ENCODE measurements around the gene ATRAID. TPM values are rescaled to one million over a fixed set of nuclear protein-coding genes. Genes with fewer than 3 reads are reported as not detected.

Gene ATRAID
- total and polyA plus RNA-seq, 2 of the 8 experiments (the other 6 are each of a cell fraction or from before 2014, with no cell fraction given), result 109 to 280 TPM

DNA sequence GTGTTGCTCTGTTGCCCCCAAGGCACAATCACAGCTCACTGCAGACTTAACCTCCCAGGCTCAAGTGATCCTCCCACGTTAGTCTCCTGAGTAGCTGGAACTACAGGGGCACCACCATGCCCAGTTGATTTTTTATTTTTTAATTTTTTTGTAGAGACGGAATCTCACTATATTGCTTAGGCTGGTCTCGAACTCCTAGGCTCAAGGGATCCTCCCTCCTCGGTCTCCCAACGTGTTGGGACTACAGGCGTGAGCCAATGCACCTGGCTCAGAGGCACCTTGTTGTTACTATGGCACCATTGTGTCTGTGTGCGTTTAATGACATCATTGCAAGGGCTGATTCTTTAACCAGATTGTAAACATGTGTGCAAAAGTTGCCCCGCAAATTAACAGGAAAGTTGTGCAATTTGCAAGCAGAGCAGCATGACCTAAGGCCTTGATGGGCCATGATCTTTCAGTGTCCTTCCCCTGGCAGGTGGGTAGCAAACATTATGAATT, 40.4 kb upstream of the ATRAID start:
- Histone ChIP-seq H3K79me1 (ENCODE audit: low read depth, low read length) (no peaks in the 10 kb centered on the region; the same call in 1 of the 2 replicates), H3K18ac (ENCODE audit: extremely low read depth, low read length) (no peak overlapping the region), H2AFZ (ENCODE audit: low read length) (no peak overlapping the region), H4K91ac (replicated peaks; ENCODE audit: insufficient read length, low read length) (no peak overlapping the region), H3K14ac (ENCODE audit: insufficient read length) (no peak overlapping the region), H3K4me2 (ENCODE audit: insufficient read depth in 1 of 2, low read depth in 2 of 2, low read length in 2 of 2) (no peak overlapping the region), H3K23me2 (ENCODE audit: low read depth, low read length) (no peaks in the 10 kb centered on the region; the same call in 1 of the 2 replicates), H3K4ac (replicated peaks; ENCODE audit: insufficient read length, low read depth, low read length) (no peak overlapping the region), H3K23ac (ENCODE audit: insufficient read length) (no peak overlapping the region), H4K20me1 (replicated peaks in 1 of 2; ENCODE audit: control insufficient read depth in 1 of 2, insufficient read depth in 2 of 2, low read length in 2 of 2) (no peaks in the 10 kb centered on the region), H3K27me3 (replicated peaks in 1 of 4; ENCODE audit: control insufficient read depth in 3 of 4, extremely low read depth in 1 of 4, insufficient read depth in 3 of 4, low read length in 3 of 4) (no peaks in the 10 kb centered on the region; a peak in 4 of 7 replicates), H3K9ac (replicated peaks in 1 of 4; ENCODE audit: extremely low read depth in 1 of 4, low read depth in 3 of 4, low read length in 3 of 4) (no peak overlapping the region), H4K5ac (ENCODE audit: insufficient read length, low read depth, low read length) (no peak overlapping the region), H2AK5ac (ENCODE audit: low read depth, low read length) (no peak overlapping the region), H2BK15ac (ENCODE audit: low read length) (no peak overlapping the region), H3K56ac (replicated peaks; ENCODE audit: insufficient read length, low read depth, low read length) (no peak overlapping the region), H3K27ac (ENCODE audit: low read depth, low read length) (no peak overlapping the region), H3K4me1 (replicated peaks in 1 of 4; ENCODE audit: control insufficient read depth in 3 of 4, insufficient read depth in 4 of 4, low read length in 3 of 4) (no peaks in the 10 kb centered on the region; a peak in 1 of 7 replicates), H2BK5ac (ENCODE audit: low read depth, low read length) (no peak overlapping the region), H3K4me3 (ENCODE audit: extremely low read depth in 1 of 4, insufficient read depth in 2 of 4, low read depth in 3 of 4, low read length in 4 of 4) (no peak overlapping the region), H3K79me2 (ENCODE audit: control insufficient read depth in 1 of 2, insufficient read depth in 2 of 2, low read length in 2 of 2) (no peaks in the 10 kb centered on the region), H3K36me3 (ENCODE audit: control insufficient read depth in 2 of 4, insufficient read depth in 4 of 4, low read length in 3 of 4) (no peaks in the 10 kb centered on the region), H2BK12ac (ENCODE audit: low read depth, low read length) (no peak overlapping the region), H2BK20ac (ENCODE audit: low read length) (no peak overlapping the region), H4K8ac (ENCODE audit: extremely low read depth, insufficient read depth, low read length) (no peak overlapping the region), H3K9me3 (ENCODE audit: insufficient read depth in 2 of 2, low read depth in 1 of 2, low read length in 1 of 2) (no peaks in the 10 kb centered on the region), H2BK120ac (replicated peaks; ENCODE audit: low read depth, low read length) (no peak overlapping the region)
- 88% methylated on average over 8 of the region's 8 CpGs; no CpG with 5 or more reads in 1 of the 2 experiments for WGBS, 2 experiments (ENCODE audit: extremely low coverage in 1 of 2, insufficient coverage in 1 of 2, insufficient read length in 1 of 2, insufficient replicate concordance in 2 of 2, low coverage in 1 of 2, low lambda C conversion rate in 2 of 2, missing lambda C conversion rate in 1 of 2)
- POLR2A ChIA-PET (ENCODE audit: partially characterized antibody), result interaction anchor here (0.6 kb wide), 1 partner anchor 86 kb away, joined by 3 read pairs; no protein-coding TSS in a partner anchor
- DNase-seq (ENCODE audit: low read depth in 1 of 2, low spot score in 2 of 2) (no peak), FAIRE-seq (no peak)
- CTCF ChIA-PET (ENCODE audit: partially characterized antibody), result interaction anchor here (0.8 to 3.7 kb wide), 12 partner anchors 10 to 75 kb away, joined by 3 to 36 read pairs (median 12); partner anchors contain the start of genes PRR30 and TCF23
- TF ChIP-seq SP2 (IDR thresholded peaks at IDR 0.05; ENCODE audit: low read length) (no peak), HDAC2 (IDR thresholded peaks at IDR 0.05; ENCODE audit: borderline replicate concordance in 1 of 2, low read depth in 2 of 2, low read length in 2 of 2) (no peak), KDM5A (IDR thresholded peaks at IDR 0.05; ENCODE audit: low read length) (no peak), KDM1A (IDR thresholded peaks at IDR 0.05; ENCODE audit: borderline replicate concordance, low read length) (no peak), SIN3A (conservative IDR thresholded peaks at IDR 0.05 in 1 of 2, IDR thresholded peaks at IDR 0.05 in 1 of 2; ENCODE audit: low read depth in 1 of 2, low read length in 2 of 2) (no peak), SIRT6 (IDR thresholded peaks at IDR 0.05; ENCODE audit: low read length) (no peak), FOSL1 (IDR thresholded peaks at IDR 0.05; ENCODE audit: insufficient read depth, low read depth, low read length) (no peak), SUZ12 (IDR thresholded peaks at IDR 0.05; ENCODE audit: low read length) (no peak), SIX5 (IDR thresholded peaks at IDR 0.05; ENCODE audit: low read depth, low read length) (no peak), PHF8 (conservative IDR thresholded peaks at IDR 0.05; ENCODE audit: low read depth, low read length) (no peak), ASH2L (IDR thresholded peaks at IDR 0.05; ENCODE audit: low read length) (no peak)

Measured in H1 (cell line).